GM21619 (cell line): ENCODE data around the gene ZKSCAN5.

ENCODE experiments used
- ATAC-seq: cut with Tn5 transposase; IDR thresholded peaks from one replicate; pipeline ENCODE4 v1.9.1; 2021; ENCODE audit not compliant: unreplicated experiment

The ZKSCAN5 gene

DNA sequence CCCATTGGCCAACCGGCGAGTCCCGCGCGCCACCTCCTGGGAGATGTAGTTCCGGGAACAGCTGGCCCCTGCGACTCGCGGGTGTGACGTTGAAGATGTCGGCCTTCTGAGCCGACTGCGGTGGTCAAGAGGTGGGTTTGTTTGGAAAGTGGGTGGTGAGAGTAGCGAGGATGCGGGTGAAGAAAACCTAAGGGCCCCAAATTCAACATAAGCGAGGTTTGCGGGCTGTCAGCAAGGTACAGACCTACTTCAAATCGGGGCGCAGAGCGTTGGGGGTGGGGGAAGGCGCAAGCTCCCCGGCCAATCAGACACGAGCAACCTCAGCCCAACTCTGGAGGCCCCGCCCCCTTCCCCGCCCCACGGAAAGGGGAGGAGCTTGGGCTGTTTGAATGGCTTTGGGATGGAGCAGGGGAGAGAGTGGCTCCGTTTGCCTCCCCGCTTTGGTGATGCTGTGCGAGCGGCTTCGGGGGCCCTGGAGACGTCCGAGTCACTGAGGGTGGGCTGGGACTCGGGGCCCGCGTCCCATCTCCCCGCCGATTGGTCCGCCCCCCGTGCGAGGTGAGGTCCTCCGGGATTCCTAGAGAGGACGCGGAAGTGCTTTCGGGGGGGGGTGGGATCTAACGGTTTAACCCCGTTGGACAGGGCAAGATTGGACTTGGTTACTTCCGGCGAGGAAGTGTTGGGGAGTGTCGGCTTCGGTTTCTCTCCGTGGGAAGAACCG, at the start of gene ZKSCAN5:
Gene ZKSCAN5, plus strand, starts transcription at position 60 of the 721 bp plus-strand sequence. CDS start 1,383 bp downstream, outside the sequence.
- ATAC-seq, result peak; percentile 77

DNA sequence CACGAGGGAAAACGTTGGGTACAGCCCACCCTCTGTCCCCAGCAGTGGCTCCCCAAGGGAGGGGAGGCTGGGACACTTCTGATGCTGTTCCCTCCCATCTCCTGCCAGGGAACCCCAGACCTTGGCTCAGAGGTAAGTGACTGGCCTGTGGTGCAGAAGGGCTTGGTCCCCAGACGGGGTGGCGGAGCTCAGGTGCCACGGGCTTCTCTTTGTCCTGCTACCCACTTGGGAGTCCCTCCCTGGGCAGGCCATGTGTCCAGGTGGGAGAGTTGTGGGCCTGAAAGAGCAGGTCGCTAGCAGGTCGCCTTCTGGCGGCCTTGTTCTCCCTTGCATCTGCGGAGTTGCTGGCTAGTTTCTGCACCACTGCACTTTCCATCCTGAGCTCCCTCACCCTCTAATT, 48.6 kb upstream of the ZKSCAN5 start:
- ATAC-seq, result no peak

DNA sequence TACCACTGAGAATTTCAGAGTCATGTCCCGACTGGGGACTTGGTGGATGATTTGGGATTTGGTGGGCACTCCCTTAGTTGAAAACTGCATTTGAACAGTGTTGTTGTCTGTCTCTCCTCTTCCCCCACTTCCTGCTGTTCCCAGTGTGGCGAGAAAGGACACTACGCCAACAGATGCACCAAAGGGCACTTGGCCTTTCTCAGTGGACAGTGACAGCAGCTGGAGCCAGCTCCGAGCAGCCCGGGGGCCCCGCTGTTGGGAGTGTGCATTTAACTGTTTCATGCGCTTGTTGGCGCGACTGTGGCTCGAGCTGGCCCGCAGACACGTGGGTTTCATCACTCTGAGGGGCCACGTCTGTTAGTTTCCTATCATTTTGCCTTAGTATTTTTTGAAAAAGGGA, 48.2 kb upstream of the ZKSCAN5 start:
- no peak for ATAC-seq

DNA sequence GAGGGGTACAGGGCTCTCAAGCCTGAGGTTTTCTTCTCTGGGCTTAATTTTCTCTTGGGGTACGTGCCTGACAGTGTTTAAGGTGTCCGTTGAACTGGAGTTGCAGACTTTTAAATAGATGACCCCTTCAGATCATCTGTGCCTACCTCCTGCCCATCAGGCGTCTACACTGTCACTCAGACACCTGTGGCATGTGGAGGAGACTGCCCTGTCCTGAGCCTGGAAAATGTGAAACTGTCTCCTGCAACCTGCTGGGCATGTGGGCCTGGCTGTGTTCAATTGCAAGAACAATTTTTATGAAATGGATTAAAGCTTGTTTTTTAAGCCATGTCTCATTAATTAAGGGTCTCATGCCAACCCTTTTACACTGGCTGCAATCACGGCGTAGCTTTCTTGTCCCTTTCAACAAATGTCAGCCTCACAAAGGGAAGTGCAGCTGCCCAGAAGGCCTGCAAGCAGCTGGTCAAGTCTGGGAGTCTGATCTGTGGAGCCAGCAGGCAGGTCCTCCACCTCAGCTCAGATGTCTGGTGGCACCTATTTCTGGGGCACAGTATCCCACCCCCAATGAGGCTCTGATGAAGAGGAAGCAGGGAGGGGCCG, 47.3 kb upstream of the ZKSCAN5 start:
- ATAC-seq, result no peak

DNA sequence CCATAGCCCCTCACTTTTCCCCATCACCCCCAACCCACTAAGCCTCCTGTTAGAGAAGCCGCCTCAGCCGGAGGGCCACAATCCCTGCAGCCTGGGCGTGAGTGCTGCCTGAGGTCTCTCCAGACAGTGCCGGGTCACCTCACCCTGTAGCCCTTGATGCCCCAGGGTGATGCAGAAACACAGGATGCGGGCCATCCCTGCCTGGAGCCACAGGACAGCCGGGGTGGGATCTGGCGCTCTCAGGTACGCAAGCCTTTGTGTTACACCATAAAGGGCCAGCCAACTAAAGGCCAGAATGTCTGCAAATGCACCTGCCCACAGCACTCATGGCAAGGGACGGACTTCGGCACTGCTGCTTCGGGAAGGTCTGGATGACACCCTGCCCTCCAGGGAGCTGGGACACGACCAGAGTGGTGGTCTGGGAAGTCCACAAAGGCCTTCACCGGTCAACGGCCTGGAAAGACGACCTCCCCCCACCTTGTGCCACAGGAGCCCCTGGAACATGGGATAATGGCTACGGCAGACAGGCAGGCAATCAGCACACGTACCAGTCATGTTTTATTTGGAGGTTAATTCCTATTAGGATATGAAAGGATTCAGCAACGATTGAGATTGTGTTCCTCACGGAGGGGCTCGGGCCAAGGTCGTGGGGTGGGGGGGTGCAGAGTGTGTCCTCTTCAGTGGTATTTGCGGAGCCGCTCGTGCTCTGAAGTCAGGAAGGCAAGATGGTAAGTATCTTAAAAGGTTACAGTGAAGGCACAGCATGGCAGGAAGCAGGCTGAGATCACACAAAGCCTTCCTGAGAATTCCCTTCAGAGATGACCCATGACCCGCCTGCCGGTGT, 46.6 kb upstream of the ZKSCAN5 start:
- ATAC-seq, result no peak

DNA sequence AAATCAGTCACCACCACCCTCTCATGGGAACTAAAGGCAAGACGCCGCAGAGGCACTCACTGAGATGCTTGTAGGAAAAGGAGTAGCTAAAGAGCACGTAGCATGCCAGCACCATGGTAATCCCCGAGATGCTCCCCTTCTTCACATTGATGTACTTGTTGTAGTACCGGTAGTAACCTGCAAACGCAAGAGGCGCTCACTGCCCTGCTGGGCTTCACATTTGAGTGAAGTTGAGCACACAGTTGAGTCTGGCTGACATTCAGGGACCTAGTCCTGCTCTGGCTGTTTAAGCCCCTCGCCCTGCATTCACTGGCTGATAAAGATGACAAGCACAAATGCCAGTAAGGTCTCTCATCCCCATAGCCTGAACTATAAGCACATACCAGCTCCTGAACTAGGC, 45.4 kb upstream of the ZKSCAN5 start:
- ATAC-seq, result no peak

DNA sequence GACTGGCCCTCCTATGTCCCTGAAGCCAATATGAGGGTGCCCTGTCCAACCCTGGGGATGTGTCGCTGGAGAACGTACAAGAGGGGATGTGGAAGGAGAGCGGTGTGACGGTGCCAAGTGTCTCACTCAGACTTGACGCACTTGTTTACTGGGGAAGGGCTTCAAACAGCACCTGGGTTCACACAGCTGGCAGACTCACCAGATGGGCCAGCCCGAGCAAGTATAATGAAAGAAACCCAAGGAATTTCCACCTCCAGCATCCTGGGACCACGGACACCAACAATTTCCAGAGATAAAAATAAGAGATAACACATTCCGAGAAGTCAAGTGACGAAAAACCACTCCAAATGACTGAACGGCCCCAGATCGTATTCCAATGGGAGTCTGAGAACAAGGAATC, 43.8 kb upstream of the ZKSCAN5 start:
- ATAC-seq, result no peak

DNA sequence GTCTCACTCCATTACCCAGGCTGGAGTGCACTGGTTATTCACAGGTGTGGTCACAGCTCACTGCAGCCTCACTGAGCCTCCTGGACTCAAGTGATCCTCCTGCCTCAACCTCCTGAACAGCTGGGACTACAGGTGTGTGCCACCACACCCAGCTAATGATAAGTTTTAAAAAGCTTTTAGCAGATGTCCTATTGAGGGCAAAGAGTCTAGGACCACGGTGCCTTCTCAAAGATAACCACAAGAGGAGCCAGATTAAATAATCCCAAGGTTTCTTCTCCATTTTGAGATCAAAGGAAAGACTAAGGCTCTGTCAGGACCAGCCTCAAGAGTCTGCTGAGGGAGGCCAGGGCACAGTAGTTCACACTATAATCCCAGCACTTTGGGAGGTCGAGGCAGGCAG, 43.2 kb upstream of the ZKSCAN5 start:
- no peak for ATAC-seq

DNA sequence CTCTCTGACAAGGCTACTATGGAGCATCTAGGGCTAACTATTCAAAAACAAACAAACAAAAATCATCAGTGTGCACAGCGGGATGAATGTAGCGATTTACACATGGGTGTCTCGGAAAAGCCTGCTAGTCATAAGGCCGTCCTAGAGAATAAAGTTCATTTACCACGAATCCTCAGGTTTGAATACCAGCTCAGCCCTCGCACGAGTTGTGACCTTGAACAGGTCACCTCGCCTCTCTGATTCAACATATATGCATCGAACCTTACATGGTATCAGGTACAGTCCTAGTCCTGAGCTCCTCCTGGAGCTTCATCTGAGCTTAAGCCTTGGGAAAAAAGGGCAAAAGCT, 39.1 kb upstream of the ZKSCAN5 start:
- no peak for ATAC-seq

DNA sequence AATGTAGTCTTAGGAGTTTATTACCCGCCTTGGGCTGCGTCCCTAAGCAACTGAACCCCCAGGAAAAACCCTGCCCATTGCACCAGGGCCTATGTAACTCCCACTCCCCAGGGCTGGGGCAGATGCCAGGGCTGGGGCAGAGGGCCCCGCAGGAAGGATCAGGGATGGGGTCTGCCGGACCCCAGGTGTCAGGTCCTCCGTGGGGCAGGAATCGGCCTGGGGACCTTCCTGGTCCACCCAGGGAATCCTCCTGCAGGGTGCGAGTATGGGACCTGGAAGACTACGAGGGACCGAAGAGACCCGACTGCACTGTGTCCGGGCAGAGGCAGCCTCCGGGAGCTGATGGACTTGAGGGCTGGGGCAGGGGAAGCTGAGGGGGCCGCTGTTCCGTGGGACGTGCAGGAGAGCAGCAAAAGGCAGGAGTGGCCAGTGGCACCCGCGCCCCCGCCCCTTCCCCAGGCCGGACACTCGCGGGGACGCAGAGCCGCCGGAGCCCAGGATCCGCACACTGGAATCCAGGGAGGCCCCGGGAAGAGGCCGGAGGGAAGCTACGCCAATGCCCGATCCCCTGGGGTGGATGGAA, 36.0 kb upstream of the ZKSCAN5 start:
- ATAC-seq, result no peak

DNA sequence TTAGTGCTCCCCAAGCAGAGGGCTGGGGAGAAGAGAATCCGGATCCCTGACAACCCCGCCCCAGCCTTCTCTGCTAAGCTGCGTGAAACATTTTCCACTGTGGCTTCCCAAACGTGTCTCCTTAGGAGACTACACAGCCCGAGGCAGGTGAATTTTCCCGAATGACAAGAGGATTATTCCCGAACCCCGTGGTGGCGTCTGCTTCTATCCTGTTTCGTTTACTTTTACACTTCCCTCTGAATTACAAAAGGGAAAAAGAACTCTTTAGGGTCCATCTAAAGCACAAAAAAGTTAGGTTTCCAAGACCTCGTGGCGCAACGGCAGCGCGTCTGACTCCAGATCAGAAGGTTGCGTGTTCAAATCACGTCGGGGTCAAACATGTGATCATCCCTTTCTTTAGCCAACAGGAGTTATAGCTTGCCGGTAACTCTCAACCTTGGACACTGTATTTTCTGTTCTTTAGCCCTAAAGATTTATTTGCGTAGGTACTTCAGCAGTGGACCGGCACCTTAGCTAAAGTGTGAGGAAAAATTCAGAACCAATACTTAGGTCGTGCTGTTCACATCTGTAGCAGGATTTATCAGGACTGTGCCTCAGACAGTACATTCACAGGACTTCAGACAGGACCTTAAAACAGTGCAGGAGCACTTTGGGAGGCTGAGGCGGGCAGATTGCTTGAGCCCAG, 34.9 kb upstream of the ZKSCAN5 start:
- ATAC-seq, result no peak

DNA sequence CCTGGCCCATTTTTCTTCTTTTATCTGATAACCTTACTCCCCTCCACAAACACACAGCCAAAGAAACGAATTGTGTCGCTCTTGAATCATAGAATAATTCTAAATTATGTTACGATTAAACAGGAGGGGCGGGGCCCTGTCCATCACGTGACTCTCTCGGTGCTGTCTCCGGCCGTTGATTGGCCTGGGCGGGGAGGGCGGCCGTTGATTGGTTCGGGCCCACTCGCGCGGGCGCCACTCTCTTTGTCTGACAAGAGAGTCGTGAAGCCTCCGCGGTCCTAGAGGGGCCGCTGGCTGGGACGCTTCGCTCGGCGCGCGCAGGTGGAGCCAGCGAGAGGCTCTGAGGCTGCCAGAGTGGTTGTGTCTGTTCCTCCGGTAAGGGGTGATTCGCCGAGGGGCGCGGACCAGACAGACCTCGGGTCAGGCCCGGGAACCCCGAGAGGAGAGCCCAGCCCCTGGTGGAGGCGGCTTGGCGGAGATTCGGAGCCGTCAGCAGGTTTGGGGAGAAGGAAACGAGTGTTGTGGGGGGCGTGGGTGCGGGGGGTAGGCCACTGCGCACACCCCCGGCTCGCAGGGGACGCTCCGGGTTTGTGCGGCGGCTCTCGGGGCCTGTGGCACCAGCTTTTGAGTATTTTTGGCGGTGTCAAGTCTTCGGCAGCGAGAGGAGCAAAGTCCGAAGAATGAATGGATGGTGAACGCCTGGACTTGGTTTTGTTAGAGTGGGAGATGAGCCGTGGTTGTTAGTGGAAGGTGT, 31.7 kb upstream of the ZKSCAN5 start, which contains the start of gene ZNF789:
Gene ZNF789, plus strand, starts transcription at position 330 of the 754 bp plus-strand sequence. CDS start 3,567 bp downstream, outside the sequence.
- peak; percentile 95 for ATAC-seq

DNA sequence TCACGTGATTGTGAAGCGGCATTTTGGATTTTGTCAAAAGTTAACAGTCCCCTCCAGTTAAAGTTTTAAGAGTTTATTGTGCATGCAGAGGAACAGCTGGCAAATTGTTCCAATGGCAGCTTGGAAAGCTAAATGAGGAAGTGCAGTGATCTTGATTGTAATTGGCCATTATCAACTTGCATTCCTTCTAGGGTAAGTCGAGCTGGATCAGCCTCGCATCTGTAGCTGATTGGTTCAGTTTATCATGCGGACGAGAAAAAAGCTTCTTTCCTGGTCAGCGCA, 31.2 kb upstream of the ZKSCAN5 start:
- ATAC-seq, result peak; percentile 16

DNA sequence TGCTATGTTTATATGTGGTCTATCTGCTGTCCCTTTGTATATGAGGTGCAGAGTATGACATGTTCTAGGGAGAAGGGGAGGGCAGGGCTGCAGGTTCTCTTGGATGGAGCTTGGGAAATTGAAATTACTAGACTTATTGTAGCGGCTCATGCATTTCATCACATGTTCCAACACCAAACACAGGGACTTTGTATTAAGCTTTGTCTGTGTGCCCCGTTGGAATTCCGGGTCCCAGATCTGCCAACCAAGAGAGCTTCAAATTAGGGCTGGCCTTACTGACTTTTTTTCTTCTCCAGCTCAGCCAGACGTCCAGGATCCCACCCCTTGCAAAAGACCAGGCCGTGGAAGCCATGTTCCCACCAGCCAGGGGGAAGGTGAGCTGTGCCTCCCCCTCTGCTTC, 28.4 kb upstream of the ZKSCAN5 start:
- ATAC-seq, result no peak

DNA sequence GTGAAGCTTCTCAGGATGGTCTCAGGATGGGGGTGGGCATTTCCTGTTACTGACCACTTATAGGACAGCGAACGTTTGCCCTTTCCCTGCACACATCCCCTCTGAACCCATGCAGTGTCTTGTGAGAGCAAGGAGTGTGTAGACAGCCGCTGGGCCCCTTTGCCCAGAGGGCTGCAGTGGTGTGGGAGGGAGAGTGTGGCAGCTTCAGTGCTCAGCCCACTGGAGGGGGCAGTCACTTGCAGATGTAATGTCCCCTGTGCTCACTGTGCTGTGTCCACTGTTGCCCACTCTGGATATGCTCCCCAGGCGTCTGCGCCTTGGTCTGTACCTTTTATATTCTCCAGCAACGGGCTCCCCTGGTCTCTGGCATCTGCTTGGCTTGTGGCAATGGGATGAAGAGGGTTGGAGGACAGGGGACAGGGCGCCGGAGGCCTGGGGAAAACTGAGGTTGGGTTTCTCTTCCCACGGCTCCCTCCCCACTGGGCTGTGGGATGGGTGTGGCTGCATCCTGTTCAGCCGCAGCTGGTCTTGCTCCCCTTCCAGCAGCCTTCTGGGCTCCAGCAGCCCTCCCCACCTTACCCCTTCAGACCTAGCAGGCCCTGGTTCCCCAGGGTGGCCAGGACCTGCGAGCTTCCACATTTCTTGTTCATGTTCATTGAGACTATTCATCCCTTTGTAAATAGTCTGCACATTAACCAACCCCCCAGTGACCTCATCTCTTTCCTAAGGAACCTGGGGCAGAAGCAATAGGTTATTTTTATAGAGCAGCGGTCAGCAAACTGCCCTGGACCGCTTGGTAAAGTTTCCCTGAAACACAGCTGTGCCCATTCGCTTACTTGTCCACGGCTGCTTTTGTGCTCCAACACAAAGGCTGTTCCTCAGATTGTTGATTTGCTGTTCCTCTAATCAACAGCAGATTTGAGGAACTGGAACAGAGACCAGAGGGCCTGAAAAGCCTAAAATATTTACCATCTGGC, 25.7 kb upstream of the ZKSCAN5 start:
- ATAC-seq, result no peak

DNA sequence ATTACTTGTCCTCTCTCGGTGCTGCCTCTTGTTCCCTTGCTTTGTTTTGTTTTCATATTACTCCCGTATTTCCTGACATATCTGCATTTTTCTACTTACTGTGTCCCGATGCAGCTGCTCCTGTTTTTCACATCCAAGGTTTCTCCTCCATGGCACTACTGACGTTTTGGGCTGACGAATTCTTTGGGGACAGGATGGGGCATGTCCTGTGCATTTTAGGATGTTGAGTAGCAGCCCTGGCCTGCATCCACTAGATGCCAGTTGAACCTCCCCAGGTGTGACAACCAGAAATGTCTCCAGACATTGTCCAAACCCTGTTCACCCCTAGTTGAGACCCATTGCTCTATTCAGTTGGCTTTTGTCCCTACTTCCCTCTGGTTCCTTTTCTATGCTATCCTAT, 19.4 kb upstream of the ZKSCAN5 start:
- no peak for ATAC-seq

DNA sequence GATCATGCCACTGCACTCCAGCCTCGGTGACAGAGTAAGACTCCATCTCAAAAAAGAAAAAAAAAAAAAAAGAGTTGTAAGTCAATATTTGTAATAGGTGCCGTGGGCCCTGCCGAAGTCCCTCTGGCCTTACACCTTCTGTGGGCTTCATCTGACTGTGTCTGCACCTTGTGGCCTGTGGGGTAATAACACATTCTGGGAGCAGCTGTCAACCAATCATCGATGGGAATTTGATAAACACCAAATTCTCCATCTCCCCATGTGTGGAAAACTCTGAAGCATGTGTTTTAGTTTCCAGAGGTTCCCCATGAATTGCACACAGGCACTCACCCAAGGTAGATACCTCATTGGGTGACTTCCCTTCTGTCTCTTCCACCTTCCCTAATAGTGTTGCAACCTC, 15.2 kb upstream of the ZKSCAN5 start:
- no peak for ATAC-seq

DNA sequence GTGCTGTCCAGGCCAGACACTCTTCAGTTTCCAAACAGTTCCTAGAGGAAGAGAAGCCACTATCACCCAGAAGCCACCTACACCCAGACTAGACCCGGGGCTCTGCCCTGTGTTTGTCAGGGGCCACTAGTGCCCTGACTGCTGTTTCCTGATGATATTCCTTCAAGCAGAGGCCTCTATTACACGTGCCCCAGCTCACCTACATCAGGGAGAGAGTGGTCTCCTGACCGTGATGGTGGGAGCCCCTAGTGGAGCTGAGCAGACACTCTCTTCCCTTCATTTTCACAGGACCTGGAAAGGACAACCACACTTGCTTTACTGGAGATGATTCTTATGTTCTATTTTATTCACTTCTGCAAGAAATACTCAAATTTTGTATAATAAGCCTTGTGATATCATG, 13.6 kb upstream of the ZKSCAN5 start:
- no peak for ATAC-seq

DNA sequence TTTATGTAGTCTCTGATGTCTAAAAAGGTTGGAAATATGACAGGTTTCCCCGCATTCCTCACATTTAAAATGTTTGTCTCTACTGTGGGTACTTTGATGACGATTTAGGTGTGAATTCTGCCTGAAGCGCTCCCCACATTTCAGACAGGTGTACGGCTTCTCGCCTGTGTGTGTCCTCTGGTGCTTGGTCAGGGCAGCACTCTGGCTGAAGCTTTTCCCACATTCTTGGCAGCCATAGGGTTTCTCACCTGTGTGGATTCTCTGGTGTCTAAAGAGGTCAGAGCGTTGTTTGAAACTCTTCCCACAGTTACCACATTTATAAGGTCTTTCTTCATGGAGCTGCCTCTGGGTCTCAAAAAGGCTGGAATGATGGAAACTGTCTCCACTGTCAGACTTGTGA, 10.6 kb upstream of the ZKSCAN5 start:
- ATAC-seq, result no peak
